GM21737 (cell line): Measurements from ENCODE around the gene PIGBOS1.
"Not testable (repeated sequence)": the region's sequence is repeated elsewhere in the genome, so short reads cannot be mapped to it uniquely, and the experiment has no call there.

Experiments
- ATAC-seq: cut with Tn5 transposase; IDR thresholded peaks from one replicate; pipeline ENCODE4 v1.9.1; 2021; ENCODE audit warnings: mild to moderate bottlenecking, moderate library complexity; ENCODE audit not compliant: unreplicated experiment

The PIGBOS1 gene, protein sequence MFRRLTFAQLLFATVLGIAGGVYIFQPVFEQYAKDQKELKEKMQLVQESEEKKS

DNA sequence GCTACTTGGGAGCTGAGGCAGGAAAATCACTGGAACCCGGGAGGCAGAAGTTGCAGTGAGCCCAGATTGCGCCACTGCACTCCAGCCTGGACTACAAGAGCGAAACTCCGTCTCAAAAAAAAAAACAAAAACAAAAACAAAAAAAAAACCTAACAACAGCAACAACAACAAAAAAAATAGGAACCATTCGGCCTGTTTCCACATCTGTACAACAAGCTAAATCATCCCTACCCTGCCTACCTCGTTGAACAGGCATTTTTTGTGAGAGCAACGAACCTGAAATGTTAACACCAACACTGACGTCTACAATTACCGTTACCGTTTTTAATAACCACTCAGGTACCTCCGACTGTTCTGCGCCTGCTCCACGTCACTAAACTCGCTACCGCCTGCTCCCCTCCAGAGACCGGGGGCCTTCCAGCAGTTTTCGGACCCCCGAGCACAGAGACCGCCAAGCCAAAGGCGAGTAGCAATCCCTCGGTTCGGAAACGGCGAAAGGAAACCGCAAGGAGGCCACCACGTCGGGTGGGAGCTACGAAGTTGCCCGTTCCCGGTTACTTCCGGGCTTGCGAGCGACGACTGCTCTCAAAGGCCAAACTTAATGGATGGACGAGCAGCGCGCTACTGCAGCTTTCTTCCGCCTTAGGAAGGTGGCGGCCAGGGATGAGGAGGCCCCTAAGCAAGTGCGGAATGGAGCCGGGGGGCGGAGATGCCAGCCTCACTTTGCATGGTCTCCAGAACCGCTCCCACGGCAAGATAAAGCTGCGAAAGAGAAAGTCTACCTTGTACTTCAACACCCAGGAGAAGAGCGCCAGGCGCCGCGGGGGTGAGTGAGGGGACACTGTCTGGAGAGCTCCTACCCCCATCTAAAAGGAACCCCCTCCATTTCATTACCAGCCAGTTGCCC, at the start of gene PIGBOS1, which contains the start of gene PIGB:
PIGBOS1 (minus strand) TSS at position 536 of the 907 bp plus-strand sequence. CDS start 1,331 bp downstream, outside the sequence.
PIGB (plus strand) TSS at position 635 of the 907 bp plus-strand sequence; CDS start at position 664, 29 bp downstream.
- ATAC-seq, result peak; percentile 92

DNA sequence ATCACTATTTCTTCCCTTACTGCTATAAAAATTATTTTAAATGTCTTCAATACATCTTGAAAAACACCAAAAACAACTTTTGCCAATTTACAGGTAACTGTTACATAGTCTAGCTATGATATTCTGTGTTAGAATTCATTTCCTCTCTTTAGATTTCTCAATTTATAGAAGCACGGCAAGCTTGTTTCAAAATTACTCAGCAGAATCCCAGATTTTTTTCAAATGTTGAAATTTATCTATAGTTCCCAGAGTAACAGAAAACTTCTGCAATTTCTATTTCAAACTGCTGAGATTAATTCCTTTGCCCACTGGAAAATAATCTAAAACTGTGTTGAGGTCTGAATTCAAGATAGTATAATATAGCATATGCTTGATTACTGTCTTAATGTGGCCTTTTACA, 48.1 kb upstream of the PIGBOS1 start:
- no peak for ATAC-seq

DNA sequence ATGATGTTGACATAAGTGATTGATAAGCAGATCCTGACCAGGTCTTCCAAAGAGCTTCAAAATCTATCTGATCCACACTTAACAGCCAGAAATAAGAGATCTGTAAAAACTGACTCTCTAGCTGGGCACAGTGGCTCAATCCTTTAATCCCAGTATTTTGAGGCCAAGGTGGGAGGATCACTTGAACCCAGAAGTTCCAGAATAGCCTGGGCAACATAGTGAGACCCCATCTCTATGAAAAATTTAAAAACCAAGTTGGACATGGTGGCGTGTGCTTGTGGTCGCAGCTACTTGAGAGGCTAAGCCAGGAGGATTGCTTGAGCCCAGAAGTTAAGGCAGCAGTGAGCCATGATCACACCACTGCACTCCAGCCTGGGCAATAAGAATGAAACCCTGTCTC, 43.7 kb upstream of the PIGBOS1 start:
- no peak for ATAC-seq

DNA sequence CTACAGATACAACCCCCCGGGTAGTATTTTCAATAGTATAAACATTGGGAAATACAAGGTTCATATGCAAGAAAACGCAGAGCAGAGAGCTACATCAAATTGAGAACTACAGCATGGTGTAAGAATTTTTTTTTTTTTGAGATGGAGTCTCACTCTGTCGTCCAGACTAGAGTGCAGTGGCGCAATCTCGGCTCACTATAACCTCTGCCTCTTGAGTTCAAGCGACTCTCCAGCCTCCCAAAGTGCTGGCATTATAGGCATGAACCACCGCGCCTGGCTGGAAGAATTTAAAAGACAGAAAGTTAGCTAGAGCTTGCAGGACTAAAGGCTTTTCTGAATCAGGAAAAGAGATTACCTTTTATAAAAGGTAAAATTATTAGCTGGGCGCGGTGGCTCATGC, 42.1 kb upstream of the PIGBOS1 start:
- ATAC-seq, result no peak

DNA sequence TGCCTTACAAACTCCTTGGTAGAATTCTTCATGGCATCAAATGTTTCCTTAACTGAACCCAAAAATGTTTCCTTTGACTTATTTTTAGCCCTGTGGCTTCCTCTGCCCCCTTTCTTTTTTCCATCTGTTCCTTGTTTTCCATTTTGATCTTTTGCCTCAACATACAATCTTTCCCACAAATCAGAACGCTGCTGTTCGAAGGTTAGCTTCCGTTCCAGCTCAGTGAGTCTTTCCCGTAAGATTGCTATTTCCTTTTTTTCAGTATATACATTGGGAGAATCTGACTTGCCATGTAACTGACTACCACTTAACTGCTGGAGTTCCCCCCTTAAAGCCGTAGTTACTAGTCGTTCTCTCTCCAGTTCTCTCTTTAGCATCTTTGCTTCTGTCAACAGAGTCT, 41.3 kb upstream of the PIGBOS1 start:
- ATAC-seq, result no peak

DNA sequence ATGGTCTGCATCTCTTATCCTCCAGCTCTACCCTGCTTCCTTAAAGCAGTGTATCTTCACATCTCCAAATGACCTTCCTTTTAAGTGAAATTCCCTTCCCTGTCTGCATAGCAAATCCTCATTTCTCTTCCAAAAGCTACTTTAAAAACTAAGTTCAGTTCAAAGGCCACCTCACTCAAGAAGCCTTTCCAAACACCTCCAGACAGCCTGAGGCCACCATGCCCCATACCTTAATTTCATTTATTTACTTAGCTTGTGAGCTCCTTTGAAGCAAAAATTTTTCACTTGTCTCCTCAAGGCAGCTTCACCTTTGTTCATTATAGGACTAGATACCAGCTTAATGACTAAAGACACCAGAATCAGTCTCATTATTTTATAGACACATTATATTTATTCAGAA, 39.5 kb upstream of the PIGBOS1 start:
- no peak for ATAC-seq

DNA sequence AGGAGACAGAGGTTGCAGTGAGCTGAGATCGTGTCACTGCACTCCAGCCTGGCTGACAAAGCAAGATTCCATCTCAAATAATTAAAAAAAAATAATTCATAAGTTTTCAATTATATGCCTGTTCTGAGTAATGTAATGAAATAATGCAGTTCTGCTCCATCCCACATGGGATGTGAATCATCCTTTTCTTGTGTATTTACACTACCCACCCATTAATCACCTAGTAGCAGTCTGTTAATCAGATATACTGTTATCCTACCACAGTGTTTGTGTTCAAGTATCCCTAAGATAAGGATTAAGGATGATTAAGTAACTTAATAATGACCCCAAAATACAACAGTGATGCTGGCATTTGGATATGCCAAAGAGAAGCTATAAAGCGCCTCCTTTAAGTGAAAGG, 38.9 kb upstream of the PIGBOS1 start:
- no peak for ATAC-seq

DNA sequence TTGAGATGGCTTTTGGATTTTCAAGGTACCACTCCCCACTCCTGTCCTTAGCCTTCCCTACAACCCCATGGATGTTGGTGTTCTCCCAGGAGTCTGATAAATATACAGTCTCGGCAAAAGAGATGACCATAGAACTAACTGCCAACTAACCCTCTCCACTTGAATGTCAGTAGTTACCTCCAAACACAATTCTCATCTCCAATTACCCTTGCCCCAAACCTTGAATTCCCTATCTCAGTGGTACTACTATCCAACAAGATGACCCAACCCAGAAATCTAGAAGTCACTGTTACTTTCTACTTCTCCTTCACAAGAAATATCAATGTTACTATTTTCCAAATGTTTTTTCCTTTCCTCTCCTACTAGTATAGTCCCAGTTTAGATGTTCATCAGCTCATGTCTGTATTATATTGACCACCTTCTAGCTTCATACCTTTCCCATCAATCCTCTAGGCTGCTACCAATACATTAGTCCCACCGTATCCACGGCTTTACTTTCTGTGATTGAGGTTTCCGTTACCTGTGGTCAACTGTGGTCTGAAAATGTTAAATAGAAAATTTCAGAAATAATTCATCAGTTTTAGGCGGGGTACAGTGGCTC, 38.2 kb upstream of the PIGBOS1 start:
- ATAC-seq, result no peak

DNA sequence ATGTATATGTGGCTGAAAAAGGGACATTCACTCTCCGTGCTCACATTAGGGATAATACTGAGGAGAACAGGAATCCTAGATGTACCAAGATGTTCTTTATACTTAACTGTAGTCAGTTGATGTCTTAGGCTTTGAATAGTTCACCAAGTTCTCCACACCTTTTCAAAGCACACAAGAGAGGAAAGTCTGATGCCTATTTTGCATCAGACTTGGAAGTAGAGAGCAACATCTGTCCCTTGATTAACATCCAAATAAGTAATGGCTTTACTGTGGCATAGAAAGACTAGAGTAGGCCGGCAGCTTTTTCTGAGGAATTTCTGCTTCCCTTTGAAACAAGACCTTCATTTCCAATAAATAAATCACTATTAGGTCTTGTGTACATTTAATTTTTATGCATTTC, 34.1 kb upstream of the PIGBOS1 start:
- no peak for ATAC-seq

DNA sequence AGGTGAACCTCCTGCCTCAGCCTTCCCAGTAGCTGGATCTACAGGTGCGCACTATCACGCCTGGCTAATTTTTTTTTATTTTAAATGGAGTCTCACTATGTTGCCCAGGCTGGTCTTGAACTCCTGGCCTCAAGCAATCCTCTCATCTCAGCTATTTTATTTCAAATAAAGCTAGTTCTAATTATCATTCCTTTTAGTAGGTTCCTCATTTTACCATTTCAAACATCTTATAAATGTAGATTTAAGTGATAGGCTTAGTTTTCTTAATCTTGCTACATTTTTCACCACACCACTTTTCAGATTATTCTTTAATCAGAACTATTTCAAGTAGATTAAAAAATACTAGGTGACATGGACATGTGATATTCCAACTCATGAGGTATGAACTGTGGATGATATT, 30.4 kb upstream of the PIGBOS1 start:
- ATAC-seq, result no peak

DNA sequence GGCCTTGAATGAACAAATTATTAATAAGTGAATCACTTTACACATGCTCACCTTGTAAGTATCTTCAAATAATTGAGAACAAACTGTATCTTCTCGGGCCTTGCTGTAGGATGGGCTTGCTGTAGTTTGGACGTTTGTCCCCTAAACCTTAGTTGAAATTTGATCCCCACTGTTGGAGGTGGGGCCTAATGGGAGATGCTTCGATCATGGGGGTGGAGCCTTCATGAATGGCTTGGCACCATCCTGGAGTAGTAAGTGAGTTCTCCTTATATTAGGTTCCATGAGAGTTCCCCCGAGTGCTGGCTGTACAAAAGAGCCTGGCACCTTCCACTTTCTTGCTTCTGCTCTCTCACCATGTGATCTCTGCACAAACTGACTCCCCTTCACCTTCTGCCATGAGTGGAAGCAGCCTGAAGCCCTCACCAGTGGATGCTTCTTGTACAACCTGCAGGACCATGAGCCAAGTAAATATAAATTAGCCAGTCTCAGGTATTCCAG, 29.4 kb upstream of the PIGBOS1 start:
- no peak for ATAC-seq

DNA sequence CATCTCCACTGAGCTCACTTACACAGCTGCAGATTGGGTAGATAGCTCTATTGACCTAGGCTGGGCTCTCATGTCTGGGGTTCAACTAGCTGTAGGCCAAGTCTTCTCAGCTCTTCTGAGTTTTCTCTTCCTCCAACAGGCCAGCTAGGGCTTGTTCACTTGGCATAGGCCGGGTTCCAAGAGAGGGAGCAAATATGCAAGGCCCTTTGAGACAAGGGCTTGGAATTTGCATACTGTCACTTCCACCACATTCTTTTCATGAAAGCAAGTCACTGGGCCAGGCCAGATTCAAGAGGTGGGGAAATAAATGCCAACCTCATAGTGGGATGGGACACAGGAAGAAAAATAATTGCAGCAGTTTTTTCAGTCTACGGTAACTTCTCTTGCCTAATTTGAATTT, 25.3 kb upstream of the PIGBOS1 start:
- ATAC-seq, result no peak

DNA sequence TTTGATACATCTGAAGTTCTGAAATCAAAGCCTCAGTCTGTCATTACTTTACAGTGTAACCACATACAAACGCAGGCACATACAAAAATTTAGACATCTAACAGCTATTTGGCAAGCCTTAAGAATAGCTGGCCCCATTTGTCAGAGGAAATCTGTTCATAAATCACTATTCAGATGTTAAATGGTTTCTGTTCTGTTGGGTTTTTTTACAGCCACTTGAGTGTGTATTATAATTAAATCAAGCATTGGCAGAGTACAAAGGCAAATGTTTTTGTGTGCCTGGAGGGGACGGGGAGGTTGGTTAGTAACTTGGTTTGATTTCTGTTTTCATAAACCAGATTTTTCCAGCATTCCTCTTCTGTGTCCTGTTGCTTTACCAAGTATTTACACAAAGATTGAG, 24.2 kb upstream of the PIGBOS1 start:
- no peak for ATAC-seq

DNA sequence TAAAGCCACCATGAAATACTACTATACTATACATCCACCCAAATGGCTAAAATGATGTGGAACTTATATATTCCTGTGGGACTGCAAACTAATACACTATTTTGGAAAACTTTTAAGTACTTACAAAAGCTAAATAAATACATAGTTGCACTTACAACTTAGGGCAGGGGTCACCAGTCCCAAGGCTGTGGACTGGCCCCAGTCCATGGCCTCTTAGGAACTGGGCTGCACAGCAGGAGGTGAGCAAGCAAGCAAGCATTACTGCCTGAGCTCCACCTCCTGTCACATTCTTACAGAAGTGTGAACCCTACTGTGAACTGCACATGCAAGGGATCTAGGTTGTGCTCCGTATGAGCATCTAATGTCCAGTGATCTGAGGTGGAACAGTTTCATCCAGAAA, 18.2 kb upstream of the PIGBOS1 start:
- ATAC-seq, result no peak

DNA sequence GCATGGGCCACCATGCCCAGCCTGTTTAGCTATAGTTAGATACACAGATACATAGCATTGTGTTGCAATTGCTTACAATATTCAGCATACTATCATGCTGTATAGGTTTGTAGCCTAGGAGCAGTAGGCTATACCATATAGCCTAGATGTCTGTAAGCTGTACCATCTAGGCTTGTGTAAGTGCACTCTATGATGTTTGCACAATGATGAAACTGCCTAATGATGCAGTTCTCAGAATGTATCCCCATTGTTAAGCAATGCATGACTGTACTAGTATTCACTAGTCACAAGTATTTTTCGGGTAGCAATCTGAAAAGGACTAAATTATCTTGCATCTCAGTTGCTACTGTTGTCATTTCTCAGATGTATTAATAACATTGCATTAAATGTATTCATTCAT, 16.1 kb upstream of the PIGBOS1 start:
- ATAC-seq, result no peak

DNA sequence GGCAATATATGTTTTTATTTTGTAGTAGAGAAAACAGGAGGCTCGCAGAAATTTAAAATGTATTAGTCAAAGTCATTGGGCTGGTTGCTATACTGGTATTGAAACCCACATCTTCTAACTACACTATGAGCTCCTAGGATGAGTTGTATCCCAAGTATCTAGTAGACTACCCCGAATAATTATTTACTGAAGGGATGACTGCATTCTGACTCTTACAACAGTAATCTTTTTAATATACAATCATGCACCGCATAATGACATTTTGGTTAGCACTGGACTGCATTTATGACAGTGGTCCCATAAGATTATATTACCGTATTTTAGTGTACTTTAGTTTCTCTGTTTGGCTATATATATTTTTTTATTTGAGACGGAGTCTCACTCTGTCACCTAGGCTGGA, 15.4 kb upstream of the PIGBOS1 start:
- ATAC-seq, result no peak

DNA sequence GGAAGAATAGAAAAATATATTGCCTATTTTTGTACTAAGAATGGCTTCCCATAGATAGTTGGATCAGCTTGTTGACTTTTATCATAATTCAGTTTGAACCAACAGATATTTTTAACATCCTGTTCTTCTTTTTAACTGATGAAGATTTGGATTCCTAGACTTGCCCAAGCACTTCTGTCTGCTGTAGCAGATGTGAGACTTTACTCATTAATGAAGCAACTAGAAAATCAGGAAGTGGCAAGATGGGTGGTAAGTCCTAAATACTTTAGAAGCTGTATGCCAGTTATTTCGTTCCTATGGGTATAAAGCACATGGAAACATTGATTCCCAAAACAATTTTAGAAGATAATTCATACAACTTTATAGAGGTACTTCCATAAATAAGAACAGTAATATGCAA, 8.5 kb upstream of the PIGBOS1 start:
- ATAC-seq, result no peak

DNA sequence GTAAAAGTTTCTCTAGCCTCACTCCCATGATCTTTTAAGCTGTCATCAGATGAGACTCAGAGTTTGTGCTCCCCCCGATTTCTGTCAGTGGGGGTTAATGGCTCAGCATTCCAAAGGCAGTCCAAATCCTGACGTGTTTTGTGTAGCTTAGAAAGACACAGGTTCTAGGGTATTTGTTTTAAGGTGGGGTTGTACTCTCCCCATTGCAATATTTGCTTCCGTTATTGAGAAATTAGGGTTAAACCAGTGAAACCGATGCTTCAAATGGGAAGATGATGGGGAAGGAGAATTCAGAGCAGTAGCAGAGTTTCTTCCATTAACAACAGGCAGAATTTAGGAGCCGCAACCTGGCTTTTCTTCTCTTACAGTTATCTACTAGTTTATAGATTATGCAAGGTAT, 3.5 kb upstream of the PIGBOS1 start:
- no peak for ATAC-seq

DNA sequence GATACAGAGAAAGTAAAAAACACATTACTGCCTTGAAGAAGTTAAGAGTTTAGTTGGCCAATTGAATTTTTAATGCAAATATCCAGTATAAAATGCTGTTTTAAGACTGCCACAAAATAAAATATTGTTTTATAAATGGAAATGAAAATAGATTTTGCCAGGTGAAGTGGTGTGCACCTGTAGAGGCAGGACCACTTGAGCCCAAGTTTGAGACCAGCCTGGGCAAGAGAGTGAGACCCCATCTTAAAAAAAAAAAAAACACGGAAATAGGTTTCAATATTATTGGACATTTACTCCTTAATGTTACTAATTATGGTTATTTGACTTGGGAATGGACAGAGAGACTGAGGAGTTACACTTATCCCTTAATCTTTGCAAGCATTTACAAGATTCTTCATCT, 2.0 kb upstream of the PIGBOS1 start:
- ATAC-seq, result no peak

DNA sequence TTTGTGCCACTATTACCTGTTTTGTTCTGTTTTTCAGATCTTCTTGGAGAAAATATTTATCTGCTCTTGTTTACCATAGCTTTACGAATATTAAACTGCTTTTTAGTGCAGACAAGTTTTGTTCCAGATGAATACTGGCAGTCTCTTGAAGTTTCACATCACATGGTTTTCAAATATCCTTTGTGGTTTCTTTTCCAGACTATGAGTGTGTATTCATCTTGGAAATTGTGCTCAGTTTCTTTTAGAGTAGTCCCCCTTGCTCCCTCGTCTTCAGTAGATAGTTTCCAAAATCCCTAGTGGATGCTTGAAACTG, 1.3 kb upstream of the PIGBOS1 start:
- no peak for ATAC-seq

DNA sequence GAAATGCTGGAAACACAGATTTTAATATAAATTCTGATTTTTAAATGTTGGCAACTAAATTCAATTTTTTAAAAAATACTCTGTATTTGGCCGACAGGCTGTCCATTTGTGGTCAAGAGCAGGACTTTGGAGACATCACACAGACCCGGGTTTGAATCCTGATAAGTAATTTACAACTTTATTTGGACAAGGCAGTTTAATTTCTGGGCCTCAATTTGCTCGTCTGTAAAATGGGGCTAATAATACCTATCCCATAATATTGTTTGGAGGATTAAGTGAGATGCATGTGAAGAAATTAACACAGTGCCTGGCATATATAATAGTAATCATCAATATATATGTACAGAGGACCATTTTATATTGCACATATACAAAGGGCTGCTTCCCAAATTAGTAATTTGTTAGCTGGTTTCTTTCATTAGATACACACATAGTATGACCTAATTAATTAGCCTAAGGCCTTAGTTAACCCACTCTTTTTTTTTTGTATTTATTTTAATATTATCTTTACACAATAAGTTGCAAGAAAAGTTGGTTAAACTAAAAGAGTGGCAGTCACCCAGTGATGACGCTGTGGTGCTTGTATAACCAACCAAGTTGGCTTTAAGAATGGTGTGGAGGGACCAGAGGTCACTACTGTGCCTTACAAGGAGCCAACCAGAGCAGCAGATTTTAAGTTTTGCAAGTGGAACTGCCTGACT, 764 bp upstream of the PIGBOS1 start:
- peak; percentile 36 for ATAC-seq

DNA sequence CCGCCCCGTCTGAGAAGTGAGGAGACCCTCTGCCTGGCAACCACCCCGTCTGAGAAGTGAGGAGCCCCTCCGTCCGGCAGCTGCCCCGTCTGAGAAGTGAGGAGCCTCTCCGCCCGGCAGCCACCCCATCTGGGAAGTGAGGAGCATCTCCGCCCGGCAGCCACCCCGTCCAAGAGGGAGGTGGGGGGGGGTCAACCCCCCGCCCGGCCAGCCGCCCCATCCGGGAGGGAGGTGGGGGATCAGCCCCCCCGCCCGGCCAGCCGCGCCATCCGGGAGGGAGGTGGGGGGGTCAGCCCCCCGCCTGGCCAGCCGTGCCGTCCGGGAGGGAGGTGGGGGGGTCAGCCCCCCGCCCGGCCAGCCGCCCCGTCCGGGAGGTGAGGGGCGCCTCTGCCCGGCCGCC, 16.1 kb downstream of the PIGBOS1 start:
- not testable (repeated sequence) for ATAC-seq
